Uterus (tissue), 2 donors: ENCODE results near the gene TPI1.

Source experiments
- CTCF ChIP-seq, 4 experiments: fragments of 200-600 bp in 2 of 4; fragments of 450-650 bp in 2 of 4; sonication (generic) in 2 of 4; IDR thresholded peaks; one replicate each; pipeline ENCODE4 v1.5.1; 2016 to 2019; ENCODE audit warnings: antibody characterized with exemption in 4 of 4, mild to moderate bottlenecking in 2 of 4, moderate library complexity in 1 of 4
- POLR2A ChIP-seq, 2 donors: fragments of 450-650 bp; IDR thresholded peaks; one replicate each; pipeline ENCODE4 v1.6.1; 2016; ENCODE audit warnings: antibody characterized with exemption in 2 of 2, mild to moderate bottlenecking in 1 of 2, moderate library complexity in 1 of 2

- no peak for TF ChIP-seq CTCF (IDR thresholded peaks at IDR 0.05)
- peak; percentile 6 to 49 for TF ChIP-seq POLR2A (IDR thresholded peaks at IDR 0.05)
Observed at GRCh38 chr12:6851153-6851920, 16.0 kb upstream of the TPI1 start, which contains the start of gene CDCA3.
